Measurements from ENCODE around the gene PRDM16. TPM values are rescaled to one million over a fixed set of nuclear protein-coding genes. Genes with fewer than 3 reads are reported as not detected.

Gene PRDM16
- total RNA-seq, 1 donor from 2014 or later, result 18.3 TPM

DNA sequence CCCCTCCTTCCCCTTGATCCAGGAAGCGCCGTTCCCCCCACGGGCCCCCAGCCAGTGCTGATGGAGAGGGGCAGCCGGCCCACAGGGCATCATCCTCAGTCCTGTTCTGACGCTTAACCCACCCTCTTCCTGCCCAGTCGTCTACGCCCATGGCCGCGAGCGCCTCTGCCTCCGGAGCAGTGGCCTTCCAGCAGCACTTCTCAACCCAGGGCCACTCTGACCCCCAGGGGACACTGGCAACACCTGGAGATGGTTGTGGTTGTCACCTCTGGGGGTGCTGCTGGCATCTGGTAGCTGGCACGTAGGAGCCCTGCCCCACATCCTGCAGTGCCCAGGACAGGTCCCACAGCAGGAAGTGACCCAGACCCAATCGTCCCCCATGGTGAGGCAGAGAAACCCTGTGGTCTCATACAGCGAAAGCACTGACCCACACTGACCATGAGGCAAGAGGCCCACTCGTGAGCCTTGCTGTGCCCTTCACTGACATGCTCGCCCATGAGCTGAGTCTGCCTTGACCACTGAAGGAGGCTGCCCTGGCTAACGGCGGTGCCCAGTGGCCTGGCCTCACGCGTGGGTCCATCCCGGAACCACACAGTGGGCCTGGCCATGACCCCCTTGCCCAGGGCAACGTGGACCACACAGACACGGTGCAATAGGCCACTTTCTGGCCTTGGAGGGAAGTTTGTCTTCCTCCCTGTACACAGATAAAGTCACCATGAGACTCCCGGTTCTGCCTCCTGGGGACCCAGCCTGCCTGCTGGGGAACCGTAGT lies 288.7 kb downstream of the PRDM16 start:
- peaks cover 9% of the 10 kb centered on the region for H3K27me3 Mint-ChIP-seq (ENCODE audit: low read depth)
- peaks cover 24% of the 10 kb centered on the region for H3K4me1 Mint-ChIP-seq (ENCODE audit: low read depth)

GRCh38 chr1:3359351-3359750 lies 290.3 kb downstream of the PRDM16 start:
- H3K4me1 Mint-ChIP-seq (ENCODE audit: low read depth), result peaks cover 18% of the 10 kb centered on the region
- DNase-seq (ENCODE audit: low spot score), result no peak
- no peak overlapping the region for H3K27ac Mint-ChIP-seq (ENCODE audit: unreplicated experiment)
- H3K36me3 Mint-ChIP-seq (ENCODE audit: low read depth), result peaks cover 6% of the 10 kb centered on the region
- no peaks in the 10 kb centered on the region for H3K9me3 Mint-ChIP-seq (ENCODE audit: low read depth)
- no peak for TF ChIP-seq CTCF (IDR thresholded peaks at IDR 0.05)
- H3K27me3 Mint-ChIP-seq (ENCODE audit: low read depth), result peaks cover 9% of the 10 kb centered on the region
- no peak overlapping the region for H3K4me3 Mint-ChIP-seq (ENCODE audit: unreplicated experiment)

More for the DNA sequence above, 288.7 kb downstream of the PRDM16 start:
- Mint-ChIP-seq H3K4me3 (ENCODE audit: unreplicated experiment) (no peak overlapping the region), H3K27ac (ENCODE audit: unreplicated experiment) (no peak overlapping the region), H3K9me3 (ENCODE audit: low read depth) (no peaks in the 10 kb centered on the region), H3K36me3 (ENCODE audit: low read depth) (peaks cover 6% of the 10 kb centered on the region)
- TF ChIP-seq CTCF (IDR thresholded peaks at IDR 0.05), result no peak
- DNase-seq (ENCODE audit: low spot score), result no peak

DNA sequence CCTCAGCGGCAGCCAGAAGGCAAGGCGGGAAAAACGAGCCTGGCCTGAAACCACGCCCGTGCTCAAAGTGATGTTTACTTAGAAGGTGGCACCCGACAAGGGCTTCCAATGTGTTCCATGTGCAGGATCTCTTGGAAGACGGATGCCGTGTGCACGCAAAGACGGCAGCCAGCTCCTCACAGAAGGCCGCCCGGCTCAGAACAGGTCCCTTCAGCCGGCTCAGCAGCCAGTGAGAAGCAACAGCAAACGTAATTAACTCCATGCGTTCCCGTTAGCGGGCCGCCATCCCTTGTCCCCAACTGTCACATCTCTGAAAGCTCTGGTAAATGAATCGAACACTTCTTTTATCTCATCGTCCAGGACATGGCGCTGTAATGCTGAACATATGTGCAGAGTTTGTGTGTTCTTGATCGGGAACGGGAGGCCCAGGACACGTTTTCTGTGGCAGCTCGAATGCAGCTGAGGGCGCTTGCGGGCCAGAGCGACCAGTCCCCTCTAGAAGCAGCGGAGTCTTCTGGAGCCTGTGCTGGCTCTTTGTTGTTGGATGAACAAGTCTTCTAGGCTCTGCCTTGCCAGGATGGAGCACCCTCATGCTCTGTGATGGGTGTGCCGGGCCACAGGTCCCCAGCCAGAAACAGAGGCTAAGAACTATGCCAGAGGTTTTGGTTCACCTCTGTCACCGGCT lies 290.9 kb downstream of the PRDM16 start:
- peaks cover 9% of the 10 kb centered on the region for H3K27me3 Mint-ChIP-seq (ENCODE audit: low read depth)
- TF ChIP-seq CTCF (IDR thresholded peaks at IDR 0.05), result no peak
- H3K4me3 Mint-ChIP-seq (ENCODE audit: unreplicated experiment), result no peak overlapping the region
- H3K4me1 Mint-ChIP-seq (ENCODE audit: low read depth), result peaks cover 15% of the 10 kb centered on the region
- H3K36me3 Mint-ChIP-seq (ENCODE audit: low read depth), result peaks cover 6% of the 10 kb centered on the region
- no peak overlapping the region for H3K27ac Mint-ChIP-seq (ENCODE audit: unreplicated experiment)
- no peaks in the 10 kb centered on the region for H3K9me3 Mint-ChIP-seq (ENCODE audit: low read depth)
- DNase-seq (ENCODE audit: low spot score), result no peak

DNA sequence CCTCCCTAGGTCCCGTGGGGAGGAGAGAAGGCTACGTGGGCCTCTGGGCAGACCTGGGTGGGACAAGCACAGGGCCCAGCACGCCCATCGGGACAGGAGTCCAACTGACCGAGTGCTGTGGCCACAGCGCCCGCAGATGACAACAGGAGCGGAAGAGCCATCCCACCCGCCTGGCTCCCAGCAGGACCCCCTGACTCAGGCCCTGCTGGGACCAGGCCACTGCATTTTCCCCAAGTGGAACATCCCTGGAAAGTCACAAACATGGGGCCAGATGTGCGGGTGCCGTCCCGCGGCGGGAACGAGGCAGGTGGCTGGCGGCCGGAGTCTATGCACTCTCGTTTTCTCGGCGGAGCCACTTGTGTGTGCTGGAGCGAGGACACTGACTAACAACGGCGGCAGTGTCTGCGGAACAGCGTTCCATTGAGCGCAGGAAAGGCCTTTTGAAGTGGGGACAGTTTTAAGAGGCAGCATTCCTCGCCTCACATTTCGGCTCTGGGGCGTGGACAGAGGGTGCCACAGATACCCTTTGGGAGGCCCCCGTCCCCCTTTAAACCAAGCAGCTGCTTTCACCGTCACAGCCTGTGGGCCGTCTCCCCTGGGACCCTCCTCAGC lies 291.7 kb downstream of the PRDM16 start:
- Mint-ChIP-seq H3K27me3 (ENCODE audit: low read depth) (peaks cover 9% of the 10 kb centered on the region), H3K36me3 (ENCODE audit: low read depth) (peaks cover 6% of the 10 kb centered on the region), H3K27ac (ENCODE audit: unreplicated experiment) (no peak overlapping the region), H3K9me3 (ENCODE audit: low read depth) (no peaks in the 10 kb centered on the region), H3K4me1 (ENCODE audit: low read depth) (peaks cover 21% of the 10 kb centered on the region), H3K4me3 (ENCODE audit: unreplicated experiment) (no peak overlapping the region)
- TF ChIP-seq CTCF (IDR thresholded peaks at IDR 0.05), result no peak
- DNase-seq (ENCODE audit: low spot score), result no peak

- no peak for TF ChIP-seq CTCF (IDR thresholded peaks at IDR 0.05)
- no peak for DNase-seq (ENCODE audit: low spot score)
- peaks cover 9% of the 10 kb centered on the region for H3K27me3 Mint-ChIP-seq (ENCODE audit: low read depth)
Measured at GRCh38 chr1:3363023-3363422, 294.0 kb downstream of the PRDM16 start.

More at GRCh38 chr1:3363023-3363422, 294.0 kb downstream of the PRDM16 start:
- no peak overlapping the region for H3K4me3 Mint-ChIP-seq (ENCODE audit: unreplicated experiment)
- peaks cover 35% of the 10 kb centered on the region for H3K4me1 Mint-ChIP-seq (ENCODE audit: low read depth)
- H3K27ac Mint-ChIP-seq (ENCODE audit: unreplicated experiment), result no peak overlapping the region
- no peaks in the 10 kb centered on the region for H3K9me3 Mint-ChIP-seq (ENCODE audit: low read depth)
- peaks cover 6% of the 10 kb centered on the region for H3K36me3 Mint-ChIP-seq (ENCODE audit: low read depth)
